ENCODE results near the gene PPP2R1B.

GRCh38 chr11:111812211-111812610 is 46.0 kb upstream of the PPP2R1B start:
- no peak for TF ChIP-seq ZSCAN20 (CRISPR knock-in tag; IDR thresholded peaks at IDR 0.05)
- no peak for TF ChIP-seq POLR2A (IDR thresholded peaks at IDR 0.05; ENCODE audit: low read length)
- no peak for TF ChIP-seq NR3C1 (IDR thresholded peaks at IDR 0.05)

All from A549 (cell line).